ENCODE data around the gene RABGAP1.

Gene RABGAP1

GRCh38 chr9:123115146-123115913, 174.5 kb downstream of the RABGAP1 start:
- DNase-seq = no peak

GRCh38 chr9:123116036-123116435, 175.2 kb downstream of the RABGAP1 start:
- DNase-seq = no peak

- no peak for DNase-seq
Measured at GRCh38 chr9:123119566-123119965, 178.7 kb downstream of the RABGAP1 start.

GRCh38 chr9:123120131-123120530, 179.3 kb downstream of the RABGAP1 start:
- no peak for DNase-seq

- no peak for DNase-seq
Measured at GRCh38 chr9:123120953-123121352, 180.1 kb downstream of the RABGAP1 start.

- DNase-seq = no peak
Measured at GRCh38 chr9:123121457-123121856, 180.6 kb downstream of the RABGAP1 start.

- DNase-seq = no peak
Measured at GRCh38 chr9:123127512-123128075, 186.8 kb downstream of the RABGAP1 start.

GRCh38 chr9:123128591-123128990, 187.8 kb downstream of the RABGAP1 start:
- no peak for DNase-seq

GRCh38 chr9:123129423-123129822, 188.6 kb downstream of the RABGAP1 start:
- no peak for DNase-seq

GRCh38 chr9:123131258-123131657, 190.4 kb downstream of the RABGAP1 start:
- DNase-seq = no peak

GRCh38 chr9:123131993-123132392, 191.2 kb downstream of the RABGAP1 start:
- no peak for DNase-seq

- DNase-seq = no peak
Measured at GRCh38 chr9:123132696-123133095, 191.9 kb downstream of the RABGAP1 start.

- DNase-seq = no peak
Measured at GRCh38 chr9:123135430-123135829, 194.6 kb downstream of the RABGAP1 start.

- no peak for DNase-seq
Measured at GRCh38 chr9:123138163-123138562, 197.3 kb downstream of the RABGAP1 start.

- DNase-seq = no peak
Measured at GRCh38 chr9:123149067-123149466, 208.2 kb downstream of the RABGAP1 start.

GRCh38 chr9:123150708-123151503, 210.1 kb downstream of the RABGAP1 start:
- no peak for DNase-seq

All from NCI-H748 treated with DMSO at 0.1 percent for 48 hours (cell line).